GM13976 (cell line): ENCODE measurements around the gene INF2.

ENCODE experiments used
- DNase-seq: peaks from one replicate; pipeline ENCODE4 v3.0.0; 2012; ENCODE audit warnings: low spot score
- CTCF ChIP-seq: IDR thresholded peaks from 2 replicates; pipeline ENCODE4 v1.5.1; 2012; ENCODE audit warnings: borderline replicate concordance, mild to moderate bottlenecking; ENCODE audit not compliant: insufficient read depth; ENCODE audit errors: extremely low read depth, missing control alignments, control extremely low read depth
- in situ Hi-C: fragments of 300-500 bp; cut with MboI; formaldehyde crosslinking; loops from one replicate; pipeline ENCODE4 v1.12.0; 2022; ENCODE audit warnings: low sequenced_read_pairs, mixed read lengths, inconsistent platforms; ENCODE audit not compliant: unreplicated experiment

INF2 gene

GRCh38 chr14:104678901-104679705, 10.3 kb upstream of the INF2 start:
- no peak for TF ChIP-seq CTCF
- in situ Hi-C loops = no loop called here
- DNase-seq = no peak

- no peak for TF ChIP-seq CTCF
- DNase-seq = no peak
- in situ Hi-C loops = no loop called here
Observed at GRCh38 chr14:104680056-104680805, 9.2 kb upstream of the INF2 start.

GRCh38 chr14:104680806-104681688, 8.4 kb upstream of the INF2 start:
- peak; percentile 14 for TF ChIP-seq CTCF
- in situ Hi-C loops = no loop called here
- DNase-seq = peak; percentile 71

- no peak for DNase-seq
- TF ChIP-seq CTCF = no peak
- in situ Hi-C loops = no loop called here
Observed at GRCh38 chr14:104681689-104682074, 7.7 kb upstream of the INF2 start.

- TF ChIP-seq CTCF = no peak
- no peak for DNase-seq
- in situ Hi-C loops = no loop called here
Observed at GRCh38 chr14:104682107-104682593, 7.3 kb upstream of the INF2 start.
